KMS-11 (cell line): ENCODE data around the gene TMOD1.

Experiments used
- H2AFZ ChIP-seq: fragments of 200-600 bp; sonication (generic); 2 replicates; pipeline ENCODE4 v1.6.1; 2016; ENCODE audit warnings: antibody characterized with exemption, mixed run types, low read depth
- H3K27ac ChIP-seq: fragments of 200-600 bp; sonication (generic); 2 replicates; pipeline ENCODE4 v1.6.1; 2016; ENCODE audit warnings: mild to moderate bottlenecking, mixed run types
- H3K27me3 ChIP-seq: fragments of 200-600 bp; sonication (generic); 2 replicates; pipeline ENCODE4 v1.6.1; 2017; ENCODE audit warnings: mild to moderate bottlenecking, low read depth, mixed run types, moderate library complexity; ENCODE audit not compliant: insufficient read depth
- H3K36me3 ChIP-seq: fragments of 200-600 bp; sonication (generic); 2 replicates; pipeline ENCODE4 v1.6.1; 2017; ENCODE audit warnings: mild to moderate bottlenecking, mixed run types; ENCODE audit not compliant: insufficient read depth
- H3K4me1 ChIP-seq: fragments of 200-600 bp; sonication (generic); 2 replicates; pipeline ENCODE4 v1.6.1; 2016; ENCODE audit warnings: mild to moderate bottlenecking, low read depth, mixed run types; ENCODE audit not compliant: poor library complexity, severe bottlenecking
- H3K4me2 ChIP-seq: fragments of 200-600 bp; sonication (generic); 2 replicates; pipeline ENCODE4 v1.7.0; 2016; ENCODE audit warnings: mild to moderate bottlenecking, mixed run types
- H3K4me3 ChIP-seq: fragments of 200-600 bp; sonication (generic); IDR thresholded peaks from 2 replicates; pipeline ENCODE4 v1.6.1; 2017; ENCODE audit warnings: low read depth, low read length, mixed read lengths; ENCODE audit not compliant: insufficient read depth
- H3K79me2 ChIP-seq: fragments of 200-600 bp; sonication (generic); 2 replicates; pipeline ENCODE4 v1.6.1; 2016; ENCODE audit warnings: low read depth, mixed run types; ENCODE audit not compliant: insufficient read depth
- H3K9ac ChIP-seq: fragments of 200-600 bp; sonication (generic); 2 replicates; pipeline ENCODE4 v1.6.1; 2016; ENCODE audit warnings: mild to moderate bottlenecking, mixed run types
- H4K20me1 ChIP-seq: fragments of 200-600 bp; sonication (generic); 2 replicates; pipeline ENCODE4 v1.6.1; 2016; ENCODE audit warnings: mild to moderate bottlenecking, mixed run types; ENCODE audit not compliant: insufficient read depth
- CTCF ChIP-seq: fragments of 200-600 bp; sonication (generic); conservative IDR thresholded peaks from 2 replicates; pipeline ENCODE4 v1.6.1; 2017; ENCODE audit warnings: low read depth, mild to moderate bottlenecking, antibody characterized with exemption, low read length, moderate library complexity, mixed read lengths

The TMOD1 gene

GRCh38 chr9:97556036-97556720 is 54.7 kb downstream of the TMOD1 start:
- no peak overlapping the region for H3K4me2 ChIP-seq
- H2AFZ ChIP-seq: no peak overlapping the region
- H3K4me3 ChIP-seq: no peak overlapping the region
- H3K79me2 ChIP-seq: no peaks in the 10 kb centered on the region
- no peak overlapping the region for H3K9ac ChIP-seq
- H4K20me1 ChIP-seq: no peaks in the 10 kb centered on the region
- H3K36me3 ChIP-seq: no peaks in the 10 kb centered on the region
- H3K27ac ChIP-seq: no peak overlapping the region
- no peaks in the 10 kb centered on the region for H3K27me3 ChIP-seq
- no peak for TF ChIP-seq CTCF
- H3K4me1 ChIP-seq: peaks cover 40% of the 10 kb centered on the region

- no peaks in the 10 kb centered on the region for H3K27me3 ChIP-seq
- H3K36me3 ChIP-seq: no peaks in the 10 kb centered on the region
- peak overlapping the region; percentile 36; the same call in 1 of the 2 replicates for H3K4me2 ChIP-seq
- no peak overlapping the region for H2AFZ ChIP-seq
- H3K4me1 ChIP-seq: peaks cover 45% of the 10 kb centered on the region
- H3K4me3 ChIP-seq: no peak overlapping the region
- TF ChIP-seq CTCF: no peak
- H3K79me2 ChIP-seq: no peaks in the 10 kb centered on the region
- no peak overlapping the region for H3K9ac ChIP-seq
- no peak overlapping the region for H3K27ac ChIP-seq
- H4K20me1 ChIP-seq: no peaks in the 10 kb centered on the region
These were observed 55.5 kb downstream of the TMOD1 start for GRCh38 chr9:97556721-97557605.

- Histone ChIP-seq H2AFZ (no peak overlapping the region), H3K4me2 (peak overlapping the region; percentile 36), H3K36me3 (no peaks in the 10 kb centered on the region), H3K27ac (peak overlapping the region; percentile 86; the same call in 1 of the 2 replicates), H3K9ac (no peak overlapping the region), H3K79me2 (no peaks in the 10 kb centered on the region), H3K27me3 (no peaks in the 10 kb centered on the region), H4K20me1 (no peaks in the 10 kb centered on the region), H3K4me1 (peaks cover 45% of the 10 kb centered on the region), H3K4me3 (no peak overlapping the region)
- TF ChIP-seq CTCF: no peak
These were observed 56.2 kb downstream of the TMOD1 start for GRCh38 chr9:97557606-97558095.

- no peaks in the 10 kb centered on the region for H3K36me3 ChIP-seq
- peak overlapping the region; percentile 36 for H3K4me2 ChIP-seq
- no peak for TF ChIP-seq CTCF
- peak overlapping the region; percentile 36; the same call in 1 of the 2 replicates for H2AFZ ChIP-seq
- no peaks in the 10 kb centered on the region for H3K27me3 ChIP-seq
- peaks cover 45% of the 10 kb centered on the region for H3K4me1 ChIP-seq
- H3K79me2 ChIP-seq: no peaks in the 10 kb centered on the region
- no peak overlapping the region for H3K4me3 ChIP-seq
- H4K20me1 ChIP-seq: no peaks in the 10 kb centered on the region
- H3K9ac ChIP-seq: peak overlapping the region; percentile 48
- H3K27ac ChIP-seq: peak overlapping the region; percentile 86
These were observed 57.2 kb downstream of the TMOD1 start for GRCh38 chr9:97558701-97559101.
